Measurements from ENCODE around the gene BANF2. TPM values are rescaled to one million over a fixed set of nuclear protein-coding genes. Genes with fewer than 3 reads are reported as not detected.
A peak's percentile ranks its signal among the peaks of the same experiment; 100 is the strongest.

BANF2 gene
- total and polyA plus RNA-seq, 2 of the 13 experiments (the other 11 are each of a cell fraction or from before 2014, with no cell fraction given) = 0.35 TPM; not detected in 1

GRCh38 chr20:17657898-17658647 lies 41.7 kb upstream of the BANF2 start (continued):
- TF ChIP-seq, protein P1, sequence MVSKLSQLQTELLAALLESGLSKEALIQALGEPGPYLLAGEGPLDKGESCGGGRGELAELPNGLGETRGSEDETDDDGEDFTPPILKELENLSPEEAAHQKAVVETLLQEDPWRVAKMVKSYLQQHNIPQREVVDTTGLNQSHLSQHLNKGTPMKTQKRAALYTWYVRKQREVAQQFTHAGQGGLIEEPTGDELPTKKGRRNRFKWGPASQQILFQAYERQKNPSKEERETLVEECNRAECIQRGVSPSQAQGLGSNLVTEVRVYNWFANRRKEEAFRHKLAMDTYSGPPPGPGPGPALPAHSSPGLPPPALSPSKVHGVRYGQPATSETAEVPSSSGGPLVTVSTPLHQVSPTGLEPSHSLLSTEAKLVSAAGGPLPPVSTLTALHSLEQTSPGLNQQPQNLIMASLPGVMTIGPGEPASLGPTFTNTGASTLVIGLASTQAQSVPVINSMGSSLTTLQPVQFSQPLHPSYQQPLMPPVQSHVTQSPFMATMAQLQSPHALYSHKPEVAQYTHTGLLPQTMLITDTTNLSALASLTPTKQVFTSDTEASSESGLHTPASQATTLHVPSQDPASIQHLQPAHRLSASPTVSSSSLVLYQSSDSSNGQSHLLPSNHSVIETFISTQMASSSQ (IDR thresholded peaks at IDR 0.05; ENCODE audit: low read depth) = no peak
- TF ChIP-seq, protein P1 (CRISPR knock-in tag; IDR thresholded peaks at IDR 0.05; ENCODE audit: borderline replicate concordance) = 0 out of 2 replicates have a peak, but pooled peaks have one; percentile 34
- TF ChIP-seq ZSCAN30 (CRISPR knock-in tag; IDR thresholded peaks at IDR 0.05) (0 out of 2 replicates have a peak, but pooled peaks have one; percentile 52), RBM22 (optimal IDR thresholded peaks at IDR 0.05; ENCODE audit: low read length) (peak; percentile 61), CHD4 (IDR thresholded peaks at IDR 0.05; ENCODE audit: borderline replicate concordance, low read length) (peak; percentile 78; the same call in 1 of the 2 replicates), ZNF280D (CRISPR knock-in tag; IDR thresholded peaks at IDR 0.05) (peak; percentile 74; the same call in 1 of the 2 replicates)

All from HepG2 (cell line).